Superior temporal gyrus (tissue), 1 donor: ENCODE results near the gene TMEM255B.
A peak's percentile ranks its signal among the peaks of the same experiment; 100 is the strongest.

Source experiments
- DNase-seq: peaks from one replicate; pipeline ENCODE4 v3.0.0-alpha.2; 2016; ENCODE audit errors: extremely low spot score

Gene TMEM255B

DNA sequence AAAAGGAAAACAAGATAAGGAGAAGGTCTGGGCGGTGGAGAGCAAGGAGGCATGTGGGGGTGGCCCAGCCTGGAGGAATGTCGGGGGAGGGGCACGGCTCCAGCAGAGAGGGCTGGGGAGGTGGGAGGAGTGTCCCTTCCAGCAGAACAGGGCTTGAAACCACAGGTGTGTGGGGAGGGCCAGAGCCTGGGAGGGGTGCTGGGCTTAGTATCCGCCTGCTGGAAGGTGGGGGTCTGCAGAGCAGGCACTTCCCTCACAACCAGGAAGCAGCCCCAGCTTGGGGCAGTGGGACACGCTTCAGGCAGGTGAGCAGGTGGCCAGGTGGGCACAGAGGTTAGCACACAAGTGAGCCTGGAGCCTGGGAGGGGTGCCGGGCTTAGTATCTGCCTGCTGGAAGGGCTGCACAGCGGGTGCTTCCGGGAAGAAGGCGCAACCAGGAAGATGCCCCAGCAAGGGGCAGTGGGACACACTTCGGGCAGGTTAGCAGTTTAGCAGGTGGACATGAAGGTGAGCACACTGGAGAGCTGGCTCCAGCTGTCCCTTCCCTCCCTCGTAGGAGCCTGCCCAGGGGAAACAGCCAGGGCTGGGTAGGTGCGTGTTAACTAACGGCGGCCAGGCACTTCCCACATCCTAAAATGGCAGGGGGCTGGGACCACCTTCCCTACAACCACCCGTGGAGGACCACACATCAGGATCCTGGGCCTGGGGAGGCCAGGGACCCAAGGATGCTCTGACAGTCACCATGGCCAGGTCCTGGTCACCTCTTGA, 101.8 kb downstream of the TMEM255B start:
- no peak for DNase-seq

DNA sequence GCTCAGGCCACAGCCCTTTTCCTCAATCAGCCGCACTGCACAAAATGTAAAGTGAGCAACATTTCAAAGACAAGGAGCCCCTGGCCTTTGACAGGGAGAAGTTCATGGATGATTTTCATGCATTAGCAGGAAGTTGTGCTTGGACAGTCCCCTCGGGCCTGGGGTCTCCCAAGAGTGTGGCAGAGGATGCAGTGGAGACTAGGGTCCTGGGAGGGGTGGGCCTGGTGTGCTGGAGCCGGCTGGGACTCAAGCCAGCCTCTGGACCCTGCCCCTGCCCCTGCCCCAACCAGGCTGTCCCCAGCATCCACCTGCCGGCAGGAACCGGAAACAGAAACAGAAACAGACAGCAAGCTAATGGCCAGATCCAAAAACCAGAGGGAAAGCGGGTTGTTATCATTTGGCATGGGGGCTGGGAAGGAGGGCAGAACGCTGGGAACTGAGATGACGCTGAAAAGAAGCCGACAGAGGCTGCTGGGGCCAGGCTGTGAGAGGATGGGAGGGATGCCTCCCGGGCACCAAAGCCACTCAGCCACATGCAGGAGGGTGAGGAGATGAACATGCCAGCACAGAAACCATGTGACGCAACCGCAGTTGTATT, 102.5 kb downstream of the TMEM255B start:
- DNase-seq, result no peak

GRCh38 chr13:113862191-113862930, 103.3 kb downstream of the TMEM255B start:
- no peak for DNase-seq

GRCh38 chr13:113862931-113863523, 104.0 kb downstream of the TMEM255B start:
- DNase-seq, result no peak

- DNase-seq, result peak; percentile 22
These were observed 104.7 kb downstream of the TMEM255B start, which contains the start of gene GAS6 for GRCh38 chr13:113863524-113864272. GAS6 (minus strand) TSS chr13:113864076; CDS start chr13:113863920, 156 bp downstream.

- peak; percentile 24 for DNase-seq
These were observed 105.4 kb downstream of the TMEM255B start for GRCh38 chr13:113864273-113864890.

DNA sequence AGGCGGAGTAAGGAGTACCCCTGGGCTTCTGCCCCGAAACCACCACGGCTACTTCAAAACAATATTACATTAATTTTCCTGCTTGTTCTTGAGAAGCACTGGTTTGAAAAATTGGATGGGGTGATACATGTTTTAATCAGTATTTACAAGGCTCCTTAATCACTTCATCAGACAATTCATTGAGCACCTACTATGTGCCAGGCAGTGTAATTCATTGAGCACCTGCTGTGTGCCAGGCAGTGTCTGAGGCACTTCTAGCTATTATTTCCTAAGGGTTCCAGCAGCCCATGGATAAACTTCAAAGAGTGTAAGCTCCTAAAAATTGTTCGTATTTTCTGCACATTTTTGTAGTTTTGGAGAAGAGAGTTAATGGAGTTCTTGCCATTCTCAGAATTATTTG, 106.4 kb downstream of the TMEM255B start:
- no peak for DNase-seq
